ENCODE data around the gene LRRC28.
"Not testable (repeated sequence)": the region's sequence is repeated elsewhere in the genome, so short reads cannot be mapped to it uniquely, and the experiment has no call there.

The LRRC28 gene

DNA sequence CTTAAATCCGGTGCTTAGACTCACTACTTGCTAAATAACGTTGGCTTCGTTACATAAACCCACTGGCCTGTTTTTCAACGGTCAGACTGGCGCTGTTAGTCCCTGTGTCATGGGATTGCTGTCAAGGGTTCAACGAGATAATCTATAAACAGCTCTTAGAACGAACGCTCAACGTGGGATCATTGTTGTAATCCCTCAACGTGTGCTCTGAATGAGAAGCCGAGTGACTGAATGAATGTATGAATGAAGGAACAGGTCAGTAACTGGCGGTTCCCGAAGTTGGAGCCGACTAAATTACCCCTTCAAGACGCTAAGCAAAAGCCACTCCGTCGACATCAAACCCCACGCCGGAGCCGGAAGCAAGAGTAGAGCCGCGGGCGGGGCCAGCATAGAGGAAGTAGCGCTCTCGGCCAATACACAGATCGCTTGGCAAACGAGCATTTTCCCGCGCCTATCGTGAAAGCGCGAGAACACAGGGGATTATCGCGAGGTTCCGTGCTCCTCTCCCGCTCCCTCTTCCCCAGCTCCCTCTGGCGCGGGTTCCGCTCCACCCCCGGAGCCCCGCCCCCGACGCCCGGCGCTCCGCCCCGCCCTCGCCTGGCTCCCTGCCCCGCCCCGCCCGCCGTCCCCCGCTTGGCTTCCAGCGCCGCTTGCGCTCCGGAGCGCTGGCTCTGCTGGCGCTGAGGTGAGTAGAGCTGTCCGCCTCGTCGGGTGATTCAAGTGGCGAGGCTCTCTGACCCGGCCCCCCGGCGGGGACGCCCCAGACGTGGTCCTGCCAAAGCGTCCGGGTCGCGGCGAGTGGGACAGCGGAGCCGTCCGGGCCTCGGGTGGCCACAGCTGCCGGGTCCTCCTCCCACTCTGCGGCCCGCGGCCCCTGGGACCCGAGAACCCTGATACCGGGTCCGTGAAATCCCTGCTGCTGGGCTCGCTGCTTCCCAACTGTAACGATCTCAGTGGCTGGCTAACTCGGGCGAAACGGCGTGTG lies at the start of gene LRRC28:
TSS of gene LRRC28 (plus strand) at position 625 of the 985 bp plus-strand sequence. CDS start 4,477 bp downstream, outside the sequence.
- peak; percentile 97 for DNase-seq

DNA sequence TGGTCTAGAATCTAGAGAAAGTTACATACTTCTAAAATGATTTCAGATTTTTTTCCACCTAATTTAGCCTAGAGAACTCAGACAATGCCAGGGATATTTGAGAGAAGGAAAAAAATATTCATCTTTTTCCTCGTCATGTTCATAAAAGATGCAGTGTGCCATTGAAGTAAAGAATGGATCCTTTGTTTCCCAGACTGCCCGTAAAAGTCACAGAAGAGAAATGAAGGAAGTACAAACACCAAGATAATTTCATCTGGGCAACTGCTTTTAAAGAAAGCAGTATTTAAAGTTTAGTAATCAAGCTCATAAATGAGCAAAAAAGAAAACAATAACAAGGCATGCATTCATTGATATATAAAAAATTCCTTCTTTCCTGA lies 49.1 kb upstream of the LRRC28 start:
- no peak for DNase-seq

DNA sequence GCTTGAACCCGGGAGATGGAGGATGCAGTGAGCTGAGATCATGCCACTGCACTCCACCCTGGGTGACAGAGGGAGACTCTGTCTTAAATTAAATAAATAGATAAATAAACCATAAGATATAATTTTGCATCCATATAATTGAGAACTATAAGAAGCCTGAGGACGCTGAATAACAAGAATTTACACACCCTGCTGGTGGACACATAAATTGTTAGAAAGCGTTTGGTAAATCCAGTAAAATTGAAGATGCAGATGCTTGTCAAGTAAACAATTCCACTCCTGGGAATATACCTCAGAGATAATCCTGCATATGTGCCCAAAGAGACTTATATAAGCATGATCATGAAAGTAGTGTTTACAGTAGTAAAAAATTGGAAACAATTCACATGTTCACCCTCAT lies 43.6 kb upstream of the LRRC28 start:
- DNase-seq = no peak

DNA sequence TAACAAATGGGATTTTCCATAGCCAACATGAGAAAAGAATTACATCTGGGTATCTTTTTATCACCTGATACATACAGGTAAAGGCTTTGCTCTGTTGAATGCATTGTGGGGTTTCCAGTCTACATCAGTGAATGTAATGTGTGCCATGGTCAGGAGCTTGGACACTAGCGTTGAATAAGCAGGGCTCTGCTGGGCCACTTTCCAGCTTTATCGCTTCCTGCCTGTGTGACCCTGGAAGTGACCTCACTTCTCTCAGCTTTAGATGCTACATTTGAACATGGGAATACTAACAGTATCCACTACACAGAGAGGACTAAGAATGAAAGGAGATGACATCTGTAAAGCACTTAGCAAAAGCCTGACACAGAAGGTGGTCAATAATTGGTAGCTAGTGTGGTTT lies 42.0 kb upstream of the LRRC28 start:
- DNase-seq = no peak

DNA sequence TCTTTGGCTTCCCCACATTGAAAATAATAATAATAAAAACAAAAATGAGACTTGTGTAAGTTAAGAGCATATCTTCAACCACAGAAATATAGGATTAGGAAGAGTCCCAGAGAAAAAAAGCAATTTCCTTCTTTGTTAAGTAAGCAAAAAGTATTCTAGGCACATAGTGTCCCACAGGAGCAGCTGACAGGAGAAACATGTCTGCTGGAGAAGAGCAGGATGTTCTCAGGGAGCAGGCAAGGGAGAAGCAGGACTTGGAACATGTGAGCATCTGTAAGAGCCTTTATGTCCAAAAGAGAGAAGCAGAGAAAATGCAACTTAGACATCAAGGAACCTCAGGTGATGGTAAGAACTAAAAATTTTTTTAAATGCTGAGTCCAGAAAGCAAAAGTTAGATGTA lies 40.9 kb upstream of the LRRC28 start:
- DNase-seq = no peak

DNA sequence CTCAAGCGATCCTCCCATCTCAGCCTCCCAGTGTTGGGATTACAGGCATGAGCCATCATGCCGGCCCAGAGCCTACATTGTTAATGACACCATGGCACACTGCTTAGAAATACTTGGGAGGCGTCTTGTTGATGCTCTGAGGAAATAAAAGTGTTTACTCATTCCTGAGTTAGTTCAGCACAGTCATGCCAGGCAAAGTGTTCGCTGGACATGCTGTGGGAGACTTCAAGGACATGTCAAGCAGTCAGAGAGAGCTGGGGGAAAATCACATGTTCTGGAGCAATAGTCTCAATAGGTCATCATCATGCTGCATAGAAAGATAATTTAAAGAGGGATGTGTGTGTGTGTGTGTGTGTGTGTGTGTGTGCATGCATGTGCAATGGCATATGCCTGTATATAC lies 39.4 kb upstream of the LRRC28 start:
- DNase-seq = no peak

DNA sequence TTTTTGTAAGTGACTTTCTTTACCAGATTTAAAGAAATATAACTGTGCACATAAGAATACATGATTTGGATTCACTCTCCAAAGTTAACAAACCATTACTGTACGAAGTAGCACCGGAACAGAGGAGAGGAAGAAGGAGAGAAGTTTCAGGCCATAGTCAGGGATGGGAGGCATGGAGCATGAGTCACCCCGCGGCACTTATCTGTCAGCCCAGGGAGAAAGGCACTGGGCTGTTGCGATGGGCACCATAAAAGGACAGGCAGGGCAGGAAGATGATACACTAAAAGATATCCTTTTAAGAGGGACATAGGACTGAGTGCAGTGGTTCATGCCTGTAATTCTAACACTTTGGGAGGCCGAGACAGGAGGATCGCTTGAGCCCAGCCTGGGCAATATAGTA lies 38.9 kb upstream of the LRRC28 start:
- no peak for DNase-seq

DNA sequence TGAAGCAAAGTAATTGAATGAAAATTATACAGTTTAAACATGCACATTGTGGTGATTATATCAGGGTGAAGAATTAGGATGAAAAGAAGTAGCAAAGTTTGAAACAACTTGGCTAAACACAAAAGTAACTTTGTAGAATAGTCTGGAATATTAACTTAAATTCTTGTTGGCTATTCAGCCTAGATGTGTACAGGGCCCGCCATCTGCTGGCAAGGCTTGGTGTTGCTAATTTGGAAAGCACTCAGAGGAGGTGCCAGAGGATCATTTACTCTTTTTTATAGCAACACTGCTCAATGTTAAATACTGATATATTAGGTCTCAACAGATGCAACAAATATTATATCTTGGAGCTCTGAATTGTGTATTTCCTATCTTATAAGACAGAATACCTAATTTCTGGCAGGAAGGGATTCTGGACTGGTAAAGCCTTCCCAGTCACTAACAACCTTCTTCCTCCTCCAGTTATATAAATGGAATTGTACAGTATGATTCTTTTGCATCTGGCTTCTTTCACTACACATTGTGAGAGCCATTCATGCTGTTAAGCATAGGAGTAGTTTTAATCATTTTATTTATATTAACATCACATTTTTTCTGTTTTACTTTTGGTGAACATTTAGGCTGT lies 38.0 kb upstream of the LRRC28 start:
- DNase-seq = peak; percentile 44

DNA sequence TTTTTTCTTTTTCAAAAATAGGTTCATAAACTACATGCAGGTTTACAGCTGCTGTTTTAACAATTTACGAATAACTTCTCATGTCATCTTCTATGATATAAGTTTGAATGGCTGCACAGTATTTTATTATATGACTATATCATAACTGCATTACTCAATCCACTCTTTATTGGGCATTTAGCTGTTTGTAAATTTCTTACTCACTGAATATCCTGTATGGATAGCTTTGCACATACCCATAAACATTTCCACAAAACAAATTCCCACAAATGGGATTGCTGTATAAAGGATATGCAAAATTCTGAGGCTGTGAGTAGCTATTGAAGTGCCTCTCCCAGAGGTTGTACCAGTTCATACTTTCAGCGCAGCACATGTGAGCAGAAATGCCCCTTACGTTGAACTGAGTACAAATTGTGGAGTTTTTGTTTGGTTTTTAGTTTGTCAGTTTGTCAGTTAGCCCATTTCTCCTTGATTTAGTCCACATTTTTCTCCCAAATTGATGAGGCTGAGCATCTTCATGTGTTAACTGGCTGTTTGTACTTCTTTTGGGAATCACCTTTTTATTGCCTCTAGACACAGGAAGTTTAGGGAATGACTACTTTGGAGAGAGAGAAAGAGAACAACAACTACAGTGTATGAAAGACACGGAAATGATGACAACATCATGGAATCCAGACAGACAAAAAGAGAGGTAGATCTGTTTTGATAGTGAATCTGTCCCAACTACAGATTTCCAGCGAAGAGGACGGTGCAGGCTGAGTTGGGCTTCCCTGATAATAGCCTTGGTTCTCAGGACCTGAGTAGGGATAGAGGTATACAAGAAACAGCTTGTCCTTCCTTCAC lies 26.7 kb upstream of the LRRC28 start:
- DNase-seq = no peak

DNA sequence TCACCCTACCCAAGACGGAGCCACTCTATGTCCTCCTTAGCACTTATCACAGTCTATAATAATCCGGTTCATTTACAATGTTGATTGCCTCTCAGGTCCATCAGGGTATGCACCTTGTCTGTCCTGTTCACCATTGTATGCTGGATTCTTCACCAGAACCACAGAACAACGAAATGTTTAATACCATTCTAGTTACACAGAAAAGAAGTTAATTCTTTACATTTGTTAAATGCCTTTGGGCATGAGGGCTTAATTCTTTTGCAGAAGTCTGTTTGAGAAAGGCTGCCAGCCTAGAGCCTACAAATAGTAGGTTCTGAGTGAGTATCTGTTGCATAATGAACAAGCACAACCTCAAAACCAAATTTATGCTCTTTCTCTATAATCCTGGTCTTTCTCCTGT lies 24.5 kb upstream of the LRRC28 start:
- no peak for DNase-seq

DNA sequence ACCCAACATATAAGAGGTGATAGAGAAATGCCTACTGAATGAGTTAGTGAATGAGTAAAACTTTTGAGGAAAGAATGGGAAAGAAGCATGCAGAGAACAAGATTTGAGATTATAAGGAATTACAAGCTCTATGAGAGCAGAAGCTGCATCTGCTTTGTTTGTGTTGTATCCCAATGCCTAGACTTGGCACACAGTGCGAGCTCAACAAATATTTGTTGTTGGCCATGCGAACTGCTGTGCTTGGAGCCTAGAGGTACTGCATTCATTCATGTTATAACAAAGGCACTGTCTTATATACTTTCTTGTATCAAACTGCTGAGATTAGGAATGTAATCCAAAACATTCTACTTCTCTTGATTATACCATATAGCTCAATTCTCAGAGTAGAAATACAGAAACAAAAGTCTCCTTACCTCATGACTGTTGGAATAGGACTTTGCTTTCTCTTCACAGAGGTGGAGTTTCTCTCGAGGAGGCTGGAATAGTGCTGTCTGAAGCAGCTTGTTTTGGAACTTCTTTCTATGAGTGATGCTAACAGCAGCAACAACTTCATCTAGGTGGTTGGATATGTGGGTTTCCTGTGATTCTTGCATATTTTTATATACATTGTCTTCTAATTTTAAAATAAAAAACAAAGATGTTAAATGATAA lies 23.0 kb upstream of the LRRC28 start:
- no peak for DNase-seq

DNA sequence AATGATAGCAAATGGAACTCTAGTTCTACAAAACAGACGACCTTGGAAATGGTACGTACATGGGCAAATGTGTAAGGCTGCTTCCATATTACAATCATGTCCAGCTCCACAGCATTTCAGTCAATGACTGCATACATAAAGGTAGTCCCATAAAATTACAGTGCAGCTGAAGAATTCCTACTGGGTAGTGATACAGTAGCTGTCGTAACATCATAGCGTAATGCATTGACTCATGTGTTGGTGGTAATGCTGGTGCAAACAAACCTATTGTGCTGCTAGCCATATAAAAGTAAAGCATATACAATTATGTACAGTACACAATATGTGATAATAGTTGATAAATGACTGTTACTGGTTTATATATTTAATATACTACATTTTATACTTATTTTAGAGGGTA lies 20.4 kb upstream of the LRRC28 start:
- no peak for DNase-seq

DNA sequence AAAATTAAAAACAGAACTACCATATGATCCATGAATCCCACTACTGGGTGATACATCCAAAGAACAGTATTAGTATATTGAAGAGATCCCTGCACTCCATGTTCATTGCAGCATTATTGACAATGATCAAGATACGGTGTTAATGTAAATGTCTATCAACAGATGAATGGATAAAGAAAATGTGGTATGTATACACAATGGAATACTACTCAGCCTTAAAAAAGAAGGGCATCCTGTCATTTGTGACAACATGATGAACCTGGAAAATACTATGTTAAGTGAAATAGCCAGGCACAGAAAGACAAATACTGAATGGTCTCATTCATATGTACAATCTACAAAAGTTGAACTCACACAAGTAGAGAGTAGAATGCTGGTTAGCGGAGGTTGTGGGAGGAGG lies 18.5 kb upstream of the LRRC28 start:
- DNase-seq = no peak

DNA sequence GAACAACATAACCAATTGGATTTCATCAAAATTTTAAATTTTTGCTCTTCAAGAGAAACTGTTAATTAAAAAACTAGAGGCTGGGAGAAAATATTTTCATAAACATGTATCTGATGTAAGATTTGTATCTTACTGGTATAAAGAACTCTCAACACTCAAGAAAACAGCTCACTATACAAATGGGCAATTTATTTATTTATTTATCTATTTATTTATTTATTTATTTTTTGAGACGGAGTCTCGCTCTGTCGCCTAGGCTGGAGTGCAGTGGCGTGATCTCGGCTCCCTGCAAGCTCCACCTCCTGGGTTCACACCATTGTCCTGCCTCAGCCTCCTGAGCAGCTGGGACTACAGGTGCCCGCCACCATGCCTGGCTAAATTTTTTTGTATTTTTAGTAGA lies 17.1 kb upstream of the LRRC28 start:
- not testable (repeated sequence) for DNase-seq

DNA sequence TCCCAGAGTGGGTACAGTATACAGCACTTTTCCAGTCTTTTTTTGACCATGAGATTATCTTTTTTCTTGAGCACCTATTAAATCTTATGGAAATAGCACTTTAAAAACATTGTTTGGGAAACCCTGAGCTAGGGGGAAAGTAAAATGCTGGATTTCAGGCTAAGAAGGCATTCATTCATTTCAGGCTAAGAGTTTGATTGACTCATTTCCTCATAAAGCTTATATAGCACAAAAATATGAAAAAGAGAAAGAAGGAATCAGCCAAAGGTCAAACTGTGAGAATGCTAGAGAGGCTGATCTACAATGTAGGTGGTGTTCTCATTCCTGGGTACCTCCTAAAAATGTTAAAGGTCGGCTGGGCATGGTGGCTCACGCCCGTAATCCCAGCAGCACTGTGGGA lies 12.4 kb upstream of the LRRC28 start:
- DNase-seq = no peak

DNA sequence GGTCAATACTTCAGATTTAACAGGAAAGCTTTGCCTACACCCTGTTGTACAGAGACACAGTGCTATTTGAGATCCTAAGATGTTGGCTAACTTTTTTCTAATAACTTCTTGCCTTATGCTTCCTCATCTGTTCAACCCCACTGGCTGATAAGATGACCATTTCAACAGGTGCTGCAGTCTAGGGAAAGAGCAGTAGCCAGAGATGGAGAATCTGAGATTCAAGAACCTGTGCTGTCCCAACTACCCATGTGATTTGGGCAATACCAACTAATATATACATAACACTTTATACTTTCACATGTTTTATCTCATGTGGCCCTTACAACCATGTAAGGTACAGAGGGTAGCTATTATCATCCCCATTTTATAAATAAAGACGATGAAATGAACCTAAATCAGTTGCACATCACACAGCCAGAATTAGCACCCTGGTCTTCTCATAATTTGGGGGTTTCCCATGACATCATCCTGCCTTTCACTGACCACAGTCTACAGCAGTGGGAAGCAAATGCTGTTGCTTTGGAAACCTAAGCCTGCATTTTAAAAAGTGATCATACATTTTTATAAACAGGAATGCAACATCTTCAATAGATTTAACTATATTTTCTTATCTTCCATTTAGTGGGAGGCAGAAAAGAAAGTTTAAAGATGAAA lies 11.6 kb upstream of the LRRC28 start:
- no peak for DNase-seq

DNA sequence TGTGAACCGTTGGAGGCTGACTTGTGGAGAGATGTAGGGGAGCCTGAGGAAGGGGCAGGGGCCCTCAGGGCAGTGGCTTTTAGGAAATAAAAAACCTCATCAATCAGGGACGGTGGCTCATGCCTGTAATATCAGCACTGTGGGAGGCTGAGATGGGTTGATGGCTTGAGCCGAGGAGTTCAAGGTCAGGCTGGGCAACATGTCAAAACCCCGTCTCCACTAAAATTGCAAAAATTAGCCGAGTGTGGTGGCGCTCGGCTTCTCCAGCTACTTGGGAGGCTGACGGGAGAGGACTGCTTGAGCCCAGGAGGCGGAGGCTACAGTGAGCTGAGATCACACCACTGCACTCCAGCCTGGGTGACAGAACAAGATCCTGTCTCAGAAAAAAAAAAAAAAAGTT lies 9.5 kb upstream of the LRRC28 start:
- DNase-seq = no peak

DNA sequence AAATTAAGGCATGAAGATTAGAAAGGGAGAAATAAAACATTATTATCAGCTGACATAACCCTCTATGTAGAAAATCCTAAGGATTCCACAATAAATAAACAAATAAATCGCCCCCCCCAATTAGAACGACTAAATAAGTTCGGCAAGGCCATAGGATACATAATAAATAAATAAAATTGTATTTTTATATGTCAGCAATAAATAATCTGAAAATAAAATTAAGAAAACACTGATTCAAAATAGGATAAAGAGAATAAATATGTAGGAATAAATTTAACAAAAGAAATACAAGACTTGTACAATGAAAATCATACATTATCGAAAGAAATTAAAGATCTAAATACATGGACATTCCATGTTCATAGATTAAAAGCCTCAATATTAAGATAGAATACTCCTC lies 7.0 kb upstream of the LRRC28 start:
- DNase-seq = no peak

DNA sequence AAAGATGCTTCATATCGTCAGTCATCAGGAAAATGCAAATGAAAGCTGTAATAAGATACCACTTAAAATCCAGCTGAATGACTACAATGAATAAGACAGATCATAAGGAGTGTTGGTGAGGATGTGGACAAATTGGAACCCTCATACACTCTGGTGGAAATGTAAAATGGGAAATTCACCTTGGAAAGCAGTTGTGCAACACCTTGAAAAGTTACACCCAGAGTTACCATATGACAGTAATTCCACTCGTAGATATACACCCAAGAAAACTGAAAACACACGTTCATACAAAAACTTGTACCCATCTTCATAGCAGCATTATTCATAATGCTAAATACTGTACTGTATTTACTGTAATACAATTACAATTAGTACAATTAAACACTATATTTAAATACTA lies 4.2 kb upstream of the LRRC28 start:
- DNase-seq = no peak

DNA sequence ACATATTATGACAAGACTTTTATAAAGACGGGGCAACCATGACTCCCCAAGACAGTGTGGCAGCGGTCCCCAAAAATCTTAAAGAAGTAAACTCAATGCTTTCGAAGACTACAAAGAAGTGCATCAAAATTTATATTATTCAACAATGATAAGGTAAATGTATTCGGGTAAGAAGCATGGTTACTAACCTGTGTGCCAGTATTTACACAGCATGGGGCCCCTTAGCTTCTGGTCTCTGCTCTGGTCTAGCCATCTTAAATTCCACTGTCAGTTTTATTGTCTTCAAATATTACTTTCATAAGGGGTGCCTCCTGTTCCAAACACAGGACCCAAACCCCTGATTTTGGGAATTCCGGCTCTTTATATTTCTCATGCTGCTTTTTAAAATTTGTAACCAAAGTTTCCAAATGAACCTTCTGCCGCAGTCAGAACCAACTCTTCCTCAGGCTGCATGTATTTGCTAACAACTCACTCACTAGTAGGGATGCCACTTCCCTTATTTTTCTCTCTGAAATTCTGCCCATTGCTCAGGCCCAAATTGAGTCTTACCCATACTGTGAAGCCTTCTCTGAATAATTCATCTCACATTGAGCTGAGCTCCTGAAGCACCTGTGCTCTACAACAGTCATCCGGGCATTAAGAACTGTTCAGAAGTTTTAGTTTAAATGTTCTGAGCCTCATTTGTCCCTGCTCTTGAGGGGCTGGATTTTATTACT lies 3.1 kb upstream of the LRRC28 start:
- no peak for DNase-seq

DNA sequence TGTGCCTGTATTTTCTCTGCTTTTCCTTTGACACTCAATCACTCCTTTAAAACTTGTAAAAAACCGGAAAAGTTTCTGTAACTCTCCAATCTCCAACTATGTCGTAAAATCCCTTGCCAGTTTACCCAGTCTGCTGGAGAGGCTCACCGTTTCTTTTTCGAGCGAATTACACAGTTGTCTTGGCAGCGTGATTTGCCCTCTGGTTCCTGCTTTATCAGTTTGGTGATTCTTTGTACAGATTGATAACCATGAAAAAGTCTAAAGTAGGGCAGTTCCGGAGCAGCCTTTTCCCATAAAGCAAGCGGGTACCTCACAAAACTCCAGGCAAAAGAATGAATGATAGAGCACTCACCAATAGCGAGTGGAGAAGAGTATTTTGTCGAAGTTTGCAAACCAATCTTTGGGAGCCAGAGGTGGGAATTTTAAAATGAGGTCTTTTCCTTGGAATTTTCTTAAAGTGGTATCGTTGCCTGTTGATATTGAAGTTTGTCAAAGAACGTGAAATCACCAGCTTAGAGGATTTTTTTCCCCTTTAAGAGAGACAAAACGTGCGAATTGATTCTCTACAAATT lies 1.9 kb upstream of the LRRC28 start, which contains the start of gene TTC23:
TSS of gene TTC23 (minus strand) at position 312 of the 572 bp plus-strand sequence. CDS start 20,869 bp downstream, outside the sequence.
- no peak for DNase-seq
